ACHN (cell line): ENCODE results near the gene PLA2G4D.

Experiments
- DNase-seq: peaks from one replicate; pipeline ENCODE4 v3.0.0-alpha.2; 2015
- in situ Hi-C: cut with HindIII; loops from 2 replicates; pipeline ENCODE4 v1.10.0; 2017; ENCODE audit warnings: low sequenced_read_pairs, low pct_ligation_motif_present, low pct_unique_long_range_greater_than_20kb

PLA2G4D gene, protein sequence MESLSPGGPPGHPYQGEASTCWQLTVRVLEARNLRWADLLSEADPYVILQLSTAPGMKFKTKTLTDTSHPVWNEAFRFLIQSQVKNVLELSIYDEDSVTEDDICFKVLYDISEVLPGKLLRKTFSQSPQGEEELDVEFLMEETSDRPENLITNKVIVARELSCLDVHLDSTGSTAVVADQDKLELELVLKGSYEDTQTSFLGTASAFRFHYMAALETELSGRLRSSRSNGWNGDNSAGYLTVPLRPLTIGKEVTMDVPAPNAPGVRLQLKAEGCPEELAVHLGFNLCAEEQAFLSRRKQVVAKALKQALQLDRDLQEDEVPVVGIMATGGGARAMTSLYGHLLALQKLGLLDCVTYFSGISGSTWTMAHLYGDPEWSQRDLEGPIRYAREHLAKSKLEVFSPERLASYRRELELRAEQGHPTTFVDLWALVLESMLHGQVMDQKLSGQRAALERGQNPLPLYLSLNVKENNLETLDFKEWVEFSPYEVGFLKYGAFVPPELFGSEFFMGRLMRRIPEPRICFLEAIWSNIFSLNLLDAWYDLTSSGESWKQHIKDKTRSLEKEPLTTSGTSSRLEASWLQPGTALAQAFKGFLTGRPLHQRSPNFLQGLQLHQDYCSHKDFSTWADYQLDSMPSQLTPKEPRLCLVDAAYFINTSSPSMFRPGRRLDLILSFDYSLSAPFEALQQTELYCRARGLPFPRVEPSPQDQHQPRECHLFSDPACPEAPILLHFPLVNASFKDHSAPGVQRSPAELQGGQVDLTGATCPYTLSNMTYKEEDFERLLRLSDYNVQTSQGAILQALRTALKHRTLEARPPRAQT

DNA sequence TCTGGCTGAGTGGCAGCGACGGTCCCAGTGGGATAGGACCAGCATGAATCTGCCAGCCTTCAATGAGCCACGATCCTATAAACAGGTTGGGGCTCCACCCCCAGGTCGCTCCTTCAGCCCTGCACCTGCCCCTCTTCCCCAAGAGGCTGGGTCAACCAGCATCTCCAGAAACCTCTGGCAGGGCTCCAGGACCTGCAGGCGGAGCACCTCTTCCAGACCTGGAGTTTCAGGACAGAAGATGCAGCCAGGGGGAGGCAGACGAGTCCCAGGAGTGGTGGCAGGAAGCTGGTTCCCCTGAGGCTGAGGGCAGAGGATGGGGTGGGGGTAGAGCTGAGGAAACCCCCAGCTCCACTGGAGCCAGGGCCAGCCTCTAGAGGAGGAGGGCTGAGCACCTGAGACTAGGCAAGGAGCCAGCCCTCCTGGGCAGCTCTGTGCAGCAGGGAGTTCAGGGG, at the start of gene PLA2G4D:
TSS of gene PLA2G4D (minus strand) at position 51 of the 452 bp plus-strand sequence. CDS start 103 bp downstream, outside the sequence.
- no peak for DNase-seq
- in situ Hi-C loops: no loop called here

DNA sequence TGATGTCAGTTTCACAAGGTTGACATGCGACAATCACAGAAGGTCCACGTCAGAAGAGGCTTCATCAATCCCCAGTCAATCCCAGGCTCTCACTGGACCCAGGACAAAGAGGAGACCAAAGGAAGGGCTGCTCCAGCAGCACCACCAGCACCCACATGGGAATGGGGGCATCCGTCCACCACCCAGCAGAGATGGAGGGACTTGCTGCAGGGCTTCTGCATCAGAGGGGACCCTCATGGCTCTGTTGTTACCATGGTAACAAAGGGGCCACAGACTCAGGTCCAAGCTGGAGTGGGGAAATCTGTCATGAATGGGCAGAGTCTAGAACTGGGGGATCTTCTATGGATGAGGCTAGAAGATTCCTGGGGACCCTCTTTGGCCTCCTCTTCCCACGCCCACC, 49.0 kb upstream of the PLA2G4D start:
- in situ Hi-C loops: no loop called here

DNA sequence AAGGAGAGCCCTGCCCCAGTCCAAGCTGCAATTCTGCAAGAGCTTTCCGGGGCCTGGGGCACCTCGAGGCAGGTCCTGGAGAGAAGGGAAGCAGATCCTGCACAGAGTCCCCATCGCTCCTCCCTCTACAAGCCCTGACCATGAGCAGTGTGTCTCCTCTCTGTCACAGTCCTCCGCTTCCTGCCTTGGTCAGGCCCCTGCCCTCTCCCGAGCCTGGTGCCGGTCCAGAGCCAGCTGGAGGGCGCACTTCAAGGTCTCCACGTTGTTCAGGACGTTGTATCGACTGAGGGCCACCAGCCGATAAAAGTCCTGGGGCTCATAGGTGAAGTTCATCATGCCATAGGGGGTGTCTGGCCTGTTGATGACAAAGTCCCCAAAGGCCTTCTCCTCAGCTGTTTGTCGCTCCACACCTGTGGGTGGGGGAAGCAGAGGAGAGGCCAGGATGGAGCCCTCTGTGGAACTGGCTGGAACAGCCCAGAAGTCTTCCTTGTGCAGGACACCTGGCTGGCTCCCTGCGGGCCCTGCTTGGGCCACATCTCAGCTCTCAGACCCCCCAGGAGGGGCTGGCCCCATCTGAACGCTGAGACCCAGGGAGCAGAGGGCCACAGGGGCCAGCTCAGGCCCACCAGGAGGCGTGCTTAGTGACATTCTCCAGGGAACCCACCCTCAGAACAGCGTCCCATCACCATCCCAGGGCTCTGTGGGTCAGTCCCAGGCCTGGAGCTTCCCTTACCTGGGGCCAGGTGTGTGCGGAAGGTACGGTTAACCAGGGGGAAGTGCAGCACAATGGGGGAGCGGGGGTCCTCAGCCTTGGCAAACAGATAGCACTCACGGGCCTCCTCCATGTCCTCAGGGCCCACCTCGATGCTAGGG, 47.7 kb upstream of the PLA2G4D start:
- no peak for DNase-seq
- in situ Hi-C loops: no loop called here

More for the DNA sequence above, 49.0 kb upstream of the PLA2G4D start:
- DNase-seq: no peak

DNA sequence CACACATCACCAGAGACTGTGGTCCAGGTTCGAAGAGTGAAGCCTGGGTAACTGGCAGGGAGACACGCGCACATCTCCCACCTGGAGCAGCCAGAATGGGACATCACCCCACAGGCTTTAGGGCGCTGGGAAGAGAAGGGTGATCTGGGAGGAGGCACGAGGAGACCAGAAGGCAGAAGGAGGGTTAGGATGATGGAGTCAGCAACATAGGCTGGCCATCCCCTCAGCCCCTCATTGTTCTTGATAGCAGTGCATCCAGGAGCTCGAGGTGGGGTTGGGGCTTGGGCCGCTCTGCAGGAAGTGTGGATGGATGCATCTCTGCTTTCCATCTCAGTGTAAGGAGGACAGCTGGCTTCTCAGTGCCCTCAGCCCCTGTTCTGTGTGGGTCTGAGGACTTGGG, 46.9 kb upstream of the PLA2G4D start:
- in situ Hi-C loops: no loop called here
- DNase-seq: no peak

DNA sequence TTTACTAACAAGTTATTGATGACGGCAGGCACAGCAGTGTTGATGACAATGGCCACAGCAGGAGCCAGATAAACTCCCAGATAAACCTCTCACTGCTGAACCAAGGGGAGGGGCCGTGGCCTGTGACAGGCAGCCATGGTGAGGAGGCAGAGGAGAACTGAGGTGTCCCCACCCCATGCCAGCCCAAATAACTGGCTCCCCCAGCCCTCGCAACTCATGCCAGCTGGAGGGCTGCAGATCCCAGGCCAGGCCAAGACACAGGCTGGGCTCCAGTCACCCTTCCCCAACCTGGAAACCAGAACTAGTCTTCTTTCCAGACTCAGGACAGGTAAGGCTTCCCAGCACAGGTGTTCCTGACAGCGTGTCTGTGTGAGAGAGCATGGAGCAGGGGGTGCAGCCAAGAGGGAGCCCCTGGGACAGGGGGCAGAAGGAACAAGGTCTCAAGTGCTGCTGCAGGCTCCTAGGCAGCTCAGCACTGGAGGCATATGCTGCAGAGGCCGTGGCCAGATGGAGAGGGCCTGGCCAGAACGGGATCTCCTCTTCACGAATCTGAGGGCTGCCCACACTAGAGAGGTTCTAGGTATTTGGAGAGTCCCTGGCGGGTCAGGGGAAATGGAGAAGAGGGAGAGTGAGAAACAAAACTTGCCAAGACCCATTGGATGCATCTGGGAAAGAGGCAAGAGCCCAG, 46.2 kb upstream of the PLA2G4D start:
- in situ Hi-C loops: no loop called here
- DNase-seq: no peak

DNA sequence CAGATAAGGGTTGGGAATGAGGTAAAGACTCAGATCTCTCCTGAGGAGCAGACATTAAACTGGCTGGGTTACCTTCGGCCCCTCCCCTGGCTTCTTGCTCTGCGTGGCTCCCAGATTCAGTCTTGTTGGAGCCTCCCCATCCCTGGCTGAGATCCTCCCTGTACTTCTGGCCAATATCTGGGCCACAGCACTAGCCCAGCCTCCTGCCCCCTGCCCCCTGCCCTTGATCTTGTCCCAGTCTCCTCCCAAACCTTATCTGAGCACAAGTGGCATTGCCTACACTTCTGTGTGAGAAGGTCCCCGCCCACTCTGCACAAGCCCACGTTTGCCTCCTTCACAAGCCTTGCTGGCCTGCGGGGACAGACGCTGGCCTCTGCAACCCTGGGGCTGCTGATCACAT, 45.2 kb upstream of the PLA2G4D start:
- in situ Hi-C loops: no loop called here
- DNase-seq: no peak

DNA sequence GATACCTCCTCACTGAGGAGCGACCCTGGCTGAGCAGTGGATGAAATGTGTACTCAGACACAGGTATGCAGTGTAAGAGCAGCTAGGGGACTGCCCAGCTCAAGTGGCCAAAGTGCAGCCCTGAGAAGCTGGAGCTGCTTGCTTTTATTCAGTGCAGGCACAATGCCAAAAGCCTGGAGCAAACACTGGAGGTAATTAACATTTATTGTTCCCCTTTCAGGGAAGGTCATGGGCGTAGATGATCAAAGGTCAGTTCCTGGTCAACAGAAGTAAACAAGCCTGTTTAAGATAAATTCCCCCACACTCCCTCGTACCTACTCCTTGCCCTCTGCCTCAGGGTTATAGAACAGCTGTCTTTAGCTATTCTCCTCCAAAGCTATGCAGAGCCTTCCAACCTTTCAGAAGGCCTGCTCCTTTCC, 44.6 kb upstream of the PLA2G4D start:
- DNase-seq: no peak
- in situ Hi-C loops: no loop called here

DNA sequence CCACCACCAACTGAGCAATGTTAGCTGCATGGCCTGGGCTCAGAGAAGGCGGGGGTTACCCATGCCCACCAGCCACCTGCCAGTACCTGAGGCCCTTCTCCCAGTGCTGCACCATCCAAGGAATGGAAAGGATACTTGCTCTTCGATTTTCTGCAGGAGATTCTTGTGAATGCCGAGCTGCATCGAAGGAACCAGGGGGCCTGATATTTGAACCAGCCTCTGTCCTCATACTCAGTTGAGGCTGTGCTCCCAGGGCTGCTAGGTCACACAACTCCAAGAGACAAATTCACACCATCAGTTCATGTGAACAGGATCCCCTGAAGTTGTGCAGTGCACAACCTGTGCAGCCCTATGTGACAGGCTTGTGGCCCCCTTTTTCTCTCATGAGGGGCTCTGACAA, 44.0 kb upstream of the PLA2G4D start:
- no peak for DNase-seq
- in situ Hi-C loops: no loop called here

DNA sequence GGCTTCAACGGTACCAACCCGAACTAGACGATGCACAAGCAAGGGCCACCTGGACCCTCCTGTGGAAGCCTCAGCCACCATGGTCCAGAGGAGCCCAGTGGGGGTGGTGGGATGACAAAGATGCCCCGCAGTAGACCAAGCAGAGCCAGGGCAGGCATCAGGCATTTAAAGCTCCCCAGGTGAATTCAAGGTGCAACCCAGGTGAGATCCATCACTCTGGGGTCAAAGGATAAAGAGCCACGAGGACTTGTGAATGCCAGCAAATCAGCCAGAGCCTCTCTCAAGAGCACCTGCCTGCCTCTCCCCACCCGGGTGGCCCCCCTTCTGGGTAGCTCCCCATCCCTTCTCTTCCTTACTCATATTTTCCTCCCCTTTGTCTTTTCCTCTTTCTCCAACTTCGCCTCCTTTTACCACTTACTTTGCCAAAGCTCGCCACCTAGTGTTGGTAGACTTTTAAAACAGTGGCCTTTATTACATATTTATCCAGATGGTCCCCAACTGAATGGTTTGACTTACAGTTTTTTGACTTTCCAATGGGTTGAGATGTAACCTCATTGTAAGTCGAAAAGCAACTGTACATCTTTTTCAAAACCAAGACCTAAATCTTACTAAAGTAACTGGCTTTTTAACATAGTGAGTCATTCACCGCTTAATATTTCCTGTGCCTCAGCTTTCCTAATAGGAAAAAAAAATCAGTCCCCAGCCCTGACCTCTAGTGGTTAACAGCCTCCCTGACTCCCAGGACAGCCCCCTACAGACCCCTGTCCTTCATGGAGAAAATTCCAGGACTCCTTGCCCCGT, 43.3 kb upstream of the PLA2G4D start:
- in situ Hi-C loops: no loop called here

DNA sequence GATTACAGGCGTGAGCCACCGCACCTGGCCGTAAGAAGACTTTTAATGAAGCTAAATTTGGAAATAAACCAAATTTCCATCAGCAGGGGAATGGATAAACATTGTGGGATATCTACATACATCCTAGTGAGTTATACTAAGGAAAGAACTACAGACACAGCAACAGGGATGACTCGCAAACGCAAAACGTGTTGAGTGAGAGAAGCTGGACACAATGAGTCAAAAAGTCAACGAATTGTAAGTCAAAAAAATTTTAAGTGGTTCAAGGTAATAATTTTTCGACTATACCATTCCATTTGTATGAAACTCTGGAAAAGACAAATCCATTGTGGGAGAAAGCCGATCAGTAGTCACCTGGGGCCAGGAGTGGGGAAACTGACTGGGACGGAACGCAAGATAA, 42.2 kb upstream of the PLA2G4D start:
- no peak for DNase-seq
- in situ Hi-C loops: no loop called here

More for the DNA sequence above, 43.3 kb upstream of the PLA2G4D start:
- DNase-seq: peak; percentile 52

DNA sequence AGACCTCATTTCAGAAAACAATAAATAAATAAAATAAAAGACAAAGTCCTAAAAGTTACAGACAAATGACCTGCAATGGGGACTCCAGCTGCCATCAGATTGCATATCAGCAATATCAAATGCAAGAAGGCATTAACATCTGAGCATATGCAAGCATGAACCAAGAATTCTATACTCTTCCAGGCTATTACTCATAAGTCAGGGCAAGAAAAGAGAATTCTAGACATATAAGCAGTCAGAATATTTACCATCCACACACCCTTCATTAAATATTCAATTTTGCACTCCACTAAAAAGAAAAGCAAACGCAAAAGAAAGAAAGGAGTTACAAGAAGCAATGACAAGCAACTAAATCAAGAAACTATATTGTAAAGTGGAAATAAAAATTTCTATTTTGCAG, 41.0 kb upstream of the PLA2G4D start:
- no peak for DNase-seq
- in situ Hi-C loops: no loop called here

DNA sequence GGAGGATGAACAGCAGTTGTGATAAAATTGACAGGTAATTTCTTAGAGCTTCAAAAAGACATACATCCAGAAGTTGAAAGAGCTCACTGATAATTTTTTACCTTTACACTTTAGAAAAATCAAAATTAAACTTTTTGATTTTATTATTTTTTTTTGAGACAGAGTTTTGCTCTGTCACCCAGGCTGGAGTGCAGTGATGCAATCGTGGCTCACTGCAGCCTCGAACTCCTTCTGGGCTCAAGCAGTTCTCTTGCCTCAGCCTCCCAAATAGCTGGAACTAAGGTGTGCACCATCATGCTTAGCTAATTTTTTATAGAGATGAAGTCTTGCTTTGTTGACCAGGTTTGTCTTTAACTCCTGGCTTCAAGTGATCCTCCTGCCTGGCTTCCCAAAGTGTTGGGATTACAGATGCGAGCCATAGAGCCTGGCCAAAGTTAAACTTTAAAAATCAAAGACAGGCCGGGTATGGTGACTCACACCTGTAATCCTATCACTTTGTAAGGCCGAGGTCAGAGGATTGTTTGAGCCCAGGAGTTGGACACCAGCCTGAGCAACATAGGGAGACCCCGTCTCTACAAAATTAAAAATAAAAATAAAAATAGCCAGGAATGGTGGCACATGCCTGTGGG, 40.4 kb upstream of the PLA2G4D start:
- in situ Hi-C loops: no loop called here
- DNase-seq: peak; percentile 33

DNA sequence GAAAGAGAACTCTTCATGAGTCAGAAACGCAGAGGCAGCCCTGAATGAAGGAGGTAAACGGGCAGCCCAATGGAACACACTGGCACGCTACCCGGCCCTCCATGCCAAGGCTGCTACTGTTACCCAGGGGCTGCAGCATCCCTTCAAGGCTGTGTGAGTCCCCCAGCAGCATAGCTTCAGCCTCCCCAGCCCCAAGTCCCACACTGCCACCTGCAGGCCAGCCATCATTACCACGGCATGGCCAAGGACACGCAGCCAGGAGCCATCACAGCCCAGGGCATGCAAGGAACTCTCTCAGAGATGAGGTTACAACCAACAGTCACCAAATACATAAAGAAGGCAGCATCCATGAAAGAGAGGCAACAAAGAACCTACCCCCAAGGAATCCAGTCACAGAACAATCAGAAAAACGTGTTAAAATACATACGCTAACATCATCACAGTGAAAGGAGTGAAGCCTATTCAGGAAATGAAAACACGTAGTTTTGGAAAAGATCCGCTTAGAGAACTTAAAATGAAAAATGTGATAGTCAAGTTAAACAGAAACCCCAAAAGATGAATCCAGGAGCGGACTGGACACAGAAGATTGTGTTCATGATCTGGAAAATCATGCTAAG, 39.6 kb upstream of the PLA2G4D start:
- in situ Hi-C loops: no loop called here
- peak; percentile 58 for DNase-seq

DNA sequence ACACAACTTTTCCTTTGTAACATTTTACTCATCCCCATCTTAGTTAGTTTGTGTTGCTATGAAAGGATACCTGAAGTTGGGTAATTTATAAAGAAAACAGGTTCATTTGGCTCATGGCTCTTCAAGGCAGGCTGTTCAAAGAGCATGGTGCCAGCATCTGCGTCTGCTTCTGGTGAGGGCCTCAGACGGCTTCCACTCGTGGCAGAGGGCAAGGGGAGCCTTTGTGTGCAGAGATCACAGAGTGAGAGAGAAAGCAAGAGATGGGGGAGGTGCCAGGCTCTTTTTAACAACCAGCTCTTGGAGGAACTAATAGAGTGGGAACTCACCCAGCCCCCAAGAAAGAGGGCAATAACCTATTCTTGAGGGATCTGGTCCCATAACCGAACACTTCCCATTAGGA, 39.0 kb upstream of the PLA2G4D start:
- no peak for DNase-seq
- in situ Hi-C loops: no loop called here

DNA sequence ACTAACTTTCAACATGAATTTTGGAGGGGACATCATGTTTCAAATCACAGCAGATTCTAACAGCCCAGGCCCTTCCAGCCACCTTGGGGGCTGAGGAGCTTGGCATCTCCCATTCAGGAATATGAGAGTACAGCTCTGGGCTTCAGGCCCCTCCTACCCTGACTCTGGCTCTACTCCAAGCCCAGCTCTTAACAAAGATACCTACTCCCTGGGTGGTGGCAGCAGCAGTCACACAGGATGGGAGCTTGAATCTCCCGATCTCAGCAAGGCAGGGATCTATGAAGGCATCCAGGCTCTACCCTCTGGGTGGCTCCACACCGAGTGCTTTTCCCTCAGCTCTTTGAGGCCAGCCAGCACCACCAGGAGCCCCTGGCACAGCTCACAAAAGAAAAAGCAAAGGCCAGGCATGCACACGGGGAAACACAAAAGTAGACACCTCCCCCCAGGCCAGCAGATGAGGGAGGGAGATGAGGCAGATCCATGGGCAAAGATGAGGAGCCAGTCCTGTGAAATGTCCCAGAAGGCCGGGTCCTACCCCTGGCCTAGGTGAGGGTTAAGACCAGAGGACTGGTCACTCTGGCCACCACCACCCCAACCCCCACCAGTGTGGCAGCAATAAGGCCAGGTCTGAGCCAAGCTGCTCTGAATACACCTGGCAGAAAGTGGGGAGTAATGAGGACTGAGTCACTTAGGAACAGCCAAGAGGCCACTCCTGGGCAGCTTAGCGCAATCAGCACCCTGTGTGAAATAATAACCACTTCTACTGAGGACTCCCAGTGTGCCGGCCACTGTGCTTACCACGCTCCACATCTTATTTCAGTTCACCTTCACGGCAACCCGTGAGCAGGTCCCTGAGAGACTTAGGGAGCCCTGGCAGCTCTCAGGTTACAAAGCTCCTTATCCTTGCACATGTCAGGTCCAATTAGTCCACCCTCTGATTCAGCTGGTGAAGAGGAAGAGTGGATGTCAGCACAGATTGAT, 37.8 kb upstream of the PLA2G4D start:
- in situ Hi-C loops: no loop called here

DNA sequence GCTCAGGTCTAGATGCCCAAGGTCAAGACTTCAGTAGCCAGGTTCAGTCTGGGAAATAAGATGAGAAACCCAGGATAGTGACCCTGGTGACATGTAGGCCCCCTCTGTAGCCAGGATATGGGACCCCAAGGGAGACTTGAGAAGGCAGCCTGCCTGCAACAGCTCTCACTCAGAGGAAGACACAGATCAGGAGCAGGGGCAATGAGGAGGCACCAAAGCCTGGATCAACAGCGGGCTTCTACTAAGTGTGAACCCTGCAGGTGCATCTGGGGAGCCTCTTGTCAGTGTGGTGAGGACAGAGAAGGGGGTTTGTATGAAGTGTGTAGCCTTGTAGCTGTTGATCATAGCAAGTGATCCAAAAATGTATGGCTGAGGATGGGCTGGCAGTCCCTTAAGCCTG, 36.6 kb upstream of the PLA2G4D start:
- in situ Hi-C loops: no loop called here
- no peak for DNase-seq

More for the DNA sequence above, 37.8 kb upstream of the PLA2G4D start:
- no peak for DNase-seq
